ENCODE measurements around the gene NUMB. TPM values are rescaled to one million over a fixed set of nuclear protein-coding genes. Genes with fewer than 3 reads are reported as not detected.
A peak's percentile ranks its signal among the peaks of the same experiment; 100 is the strongest.

NUMB gene
- total RNA-seq, 1 experiment from 2014 or later, result 22.2 TPM

GRCh38 chr14:73293782-73294781, 164.3 kb downstream of the NUMB start:
- H3K79me2 ChIP-seq (ENCODE audit: low read length), result no peaks in the 10 kb centered on the region
- ChIA-PET CTCF (interaction anchor here (0.6 to 1.5 kb wide), 8 partner anchors 13 to 338 kb away, joined by 4 to 89 read pairs (median 6); no protein-coding TSS in a partner anchor), POLR2A (ENCODE audit: unreplicated experiment) (no interaction called here)
- DNase-seq (peak; percentile 72), ATAC-seq (peak; percentile 94)
- peaks cover 7% of the 10 kb centered on the region for H3K4me1 ChIP-seq (ENCODE audit: insufficient read depth, low read length)
- H4K20me1 ChIP-seq (ENCODE audit: low read length), result no peaks in the 10 kb centered on the region
- H3K27me3 ChIP-seq (ENCODE audit: low read length), result no peaks in the 10 kb centered on the region
- no peaks in the 10 kb centered on the region for H3K9me3 ChIP-seq (ENCODE audit: low read length)
- H3F3A ChIP-seq (ENCODE audit: low read length, unreplicated experiment), result no peaks in the 10 kb centered on the region
- no peak overlapping the region for H2AFZ ChIP-seq (ENCODE audit: low read length)
- H3K4me2 ChIP-seq (ENCODE audit: low read length), result 0 out of 2 replicates have a peak overlapping the region, but pooled peaks have one; percentile 3
- peaks cover 4% of the 10 kb centered on the region for H3K36me3 ChIP-seq (ENCODE audit: low read depth, low read length)
- BruUV-seq (replicated peaks), result no TSS peak
- intact Hi-C loops (cut with micrococcal nuclease), result loop anchor here (10.0 kb wide), 1 partner anchor 341 kb away; no protein-coding TSS in a partner anchor
- H3K9ac ChIP-seq (ENCODE audit: low read length), result no peak overlapping the region
- H3K9me2 ChIP-seq (replicated peaks; ENCODE audit: low read length), result no peaks in the 10 kb centered on the region
- no peak overlapping the region for H3K27ac ChIP-seq (ENCODE audit: low read length)
- no peak for TF ChIP-seq EZH2phosphoT487 (IDR thresholded peaks at IDR 0.05; ENCODE audit: borderline replicate concordance, low read length)
- no peak overlapping the region for H3K4me3 ChIP-seq (ENCODE audit: low read length)

- Histone ChIP-seq H3K4me1 (ENCODE audit: insufficient read depth, low read length) (peaks cover 7% of the 10 kb centered on the region), H3K4me3 (ENCODE audit: low read length) (no peak overlapping the region), H3K27me3 (ENCODE audit: low read length) (no peaks in the 10 kb centered on the region), H3K27ac (ENCODE audit: low read length) (no peak overlapping the region), H3K9ac (ENCODE audit: low read length) (no peak overlapping the region), H3K9me3 (ENCODE audit: low read length) (no peaks in the 10 kb centered on the region), H4K20me1 (ENCODE audit: low read length) (no peaks in the 10 kb centered on the region), H3K9me2 (replicated peaks; ENCODE audit: low read length) (no peaks in the 10 kb centered on the region), H3F3A (ENCODE audit: low read length, unreplicated experiment) (no peaks in the 10 kb centered on the region), H2AFZ (ENCODE audit: low read length) (no peak overlapping the region), H3K36me3 (ENCODE audit: low read depth, low read length) (peaks cover 4% of the 10 kb centered on the region), H3K79me2 (ENCODE audit: low read length) (no peaks in the 10 kb centered on the region), H3K4me2 (ENCODE audit: low read length) (no peak overlapping the region)
- intact Hi-C loops (cut with micrococcal nuclease), result loop anchor here (10.0 kb wide), 1 partner anchor 345 kb away; no protein-coding TSS in a partner anchor
- ATAC-seq (no peak), DNase-seq (no peak)
- ChIA-PET POLR2A (ENCODE audit: unreplicated experiment) (interaction anchor here (0.7 kb wide), 1 partner anchor 232 kb away, joined by 4 read pairs; the partner anchor contains the start of gene RBM25), CTCF (no interaction called here)
- no peak for TF ChIP-seq EZH2phosphoT487 (IDR thresholded peaks at IDR 0.05; ENCODE audit: borderline replicate concordance, low read length)
- BruUV-seq (replicated peaks), result no TSS peak
Observed at GRCh38 chr14:73290279-73290678, 168.1 kb downstream of the NUMB start.

- no peak overlapping the region for H3K4me2 ChIP-seq (ENCODE audit: low read length)
- H3F3A ChIP-seq (ENCODE audit: low read length, unreplicated experiment), result no peaks in the 10 kb centered on the region
- H3K9me2 ChIP-seq (replicated peaks; ENCODE audit: low read length), result no peaks in the 10 kb centered on the region
- TF ChIP-seq EZH2phosphoT487 (IDR thresholded peaks at IDR 0.05; ENCODE audit: borderline replicate concordance, low read length) (no peak), EZH2 (IDR thresholded peaks at IDR 0.05; ENCODE audit: low read length, unreplicated experiment) (no peak), CTCF (conservative IDR thresholded peaks at IDR 0.05; ENCODE audit: low read depth, low read length) (no peak)
- peaks cover 7% of the 10 kb centered on the region for H3K4me1 ChIP-seq (ENCODE audit: insufficient read depth, low read length)
- CTCF ChIA-PET, result no interaction called here
- POLR2A ChIA-PET (ENCODE audit: unreplicated experiment), result no interaction called here
- no peak overlapping the region for H3K27ac ChIP-seq (ENCODE audit: low read length)
- no peaks in the 10 kb centered on the region for H3K9me3 ChIP-seq (ENCODE audit: low read length)
- DNase-seq, result no peak
- BruUV-seq (replicated peaks), result no TSS peak
- H3K27me3 ChIP-seq (ENCODE audit: low read length), result no peaks in the 10 kb centered on the region
- no peak for ATAC-seq
- H2AFZ ChIP-seq (ENCODE audit: low read length), result no peak overlapping the region
- H4K20me1 ChIP-seq (ENCODE audit: low read length), result no peaks in the 10 kb centered on the region
- intact Hi-C loops (cut with micrococcal nuclease), result loop anchor here (10.0 kb wide), 1 partner anchor 345 kb away; no protein-coding TSS in a partner anchor
- H3K9ac ChIP-seq (ENCODE audit: low read length), result no peak overlapping the region
- H3K79me2 ChIP-seq (ENCODE audit: low read length), result no peaks in the 10 kb centered on the region
- no peak overlapping the region for H3K4me3 ChIP-seq (ENCODE audit: low read length)
- H3K36me3 ChIP-seq (ENCODE audit: low read depth, low read length), result peaks cover 4% of the 10 kb centered on the region; the same call in 1 of the 2 replicates
Observed at GRCh38 chr14:73289729-73290128, 168.6 kb downstream of the NUMB start.
